HEK293 (cell line): ENCODE data around the gene ABCC3.

Experiments
- CTCF ChIA-PET: fragments of 350-600 bp; formaldehyde crosslinking; extraction: SDS; loops from one replicate; lab custom pipeline; 2021; ENCODE audit warnings: antibody characterized with exemption; lab: Yijun Ruan, JAX
- POLR2A ChIA-PET: fragments of 300-600 bp; formaldehyde crosslinking; extraction: SDS; loops from one replicate; lab custom pipeline; 2020; ENCODE audit warnings: antibody characterized with exemption, inconsistent platforms; lab: Yijun Ruan, JAX
- H3K27ac ChIP-seq: fragments of 200-500 bp; sonication (Bioruptor generic); 2 replicates; pipeline ENCODE4 v1.5.1; 2014; ENCODE audit warnings: low read depth, low read length, control low read depth, inconsistent platforms; ENCODE audit errors: extremely low read depth
- H3K36me3 ChIP-seq, 2 experiments: fragments of 200-500 bp in 1 of 2; sonication (Bioruptor generic) in 1 of 2; 1 replicate in 1 of 2; 2 replicates in 1 of 2; pipeline ENCODE4 v1.5.1; 2014 to 2017; ENCODE audit warnings: inconsistent platforms in 2 of 2, low read length in 2 of 2; ENCODE audit not compliant: control insufficient read depth in 2 of 2, insufficient read depth in 1 of 2
- H3K4me1 ChIP-seq: fragments of 200-500 bp; sonication (Bioruptor generic); 2 replicates; pipeline ENCODE4 v1.5.1; 2014; ENCODE audit warnings: mild to moderate bottlenecking, low read length, inconsistent platforms; ENCODE audit not compliant: control insufficient read depth, insufficient read depth
- H3K4me3 ChIP-seq: 2 replicates; pipeline ENCODE4 v1.5.1; 2011; ENCODE audit warnings: low read depth, mild to moderate bottlenecking, control low read depth, low read length, moderate library complexity
- H3K9me3 ChIP-seq: fragments of 200-500 bp; sonication (Bioruptor generic); 2 replicates; pipeline ENCODE4 v1.5.1; 2014; ENCODE audit warnings: low read depth, low read length, inconsistent platforms; ENCODE audit not compliant: control insufficient read depth, insufficient read depth
- BCL11B ChIP-seq: fragments of 450-650 bp; formaldehyde crosslinking; IDR thresholded peaks from 2 replicates; pipeline ENCODE4 v1.5.1; 2016; ENCODE audit warnings: low read depth, missing biosample characterization, missing genetic modification characterization
- GLIS2 ChIP-seq: fragments of 450-650 bp; formaldehyde crosslinking; IDR thresholded peaks from 2 replicates; pipeline ENCODE4 v1.5.1; 2016; ENCODE audit warnings: missing biosample characterization, missing genetic modification characterization
- KLF1 ChIP-seq: fragments of 450-650 bp; formaldehyde crosslinking; IDR thresholded peaks from 2 replicates; pipeline ENCODE4 v1.5.1; 2016; ENCODE audit warnings: missing biosample characterization, missing genetic modification characterization
- KLF8 ChIP-seq: fragments of 450-650 bp; formaldehyde crosslinking; IDR thresholded peaks from 2 replicates; pipeline ENCODE4 v1.5.1; 2016; ENCODE audit warnings: missing biosample characterization, missing genetic modification characterization
- PATZ1 ChIP-seq: fragments of 450-650 bp; formaldehyde crosslinking; IDR thresholded peaks from 2 replicates; pipeline ENCODE4 v1.5.1; 2016; ENCODE audit warnings: missing biosample characterization, missing genetic modification characterization
- ZBTB7A ChIP-seq: fragments of 450-650 bp; formaldehyde crosslinking; IDR thresholded peaks from 2 replicates; pipeline ENCODE4 v1.5.1; 2016; ENCODE audit warnings: low read depth, missing biosample characterization, missing genetic modification characterization
- ZFHX2 ChIP-seq: fragments of 450-650 bp; formaldehyde crosslinking; conservative IDR thresholded peaks from 2 replicates; pipeline ENCODE4 v1.5.1; 2016; ENCODE audit warnings: missing biosample characterization, missing genetic modification characterization
- ZNF2 ChIP-seq: fragments of 450-650 bp; formaldehyde crosslinking; IDR thresholded peaks from 2 replicates; pipeline ENCODE4 v1.5.1; 2016; ENCODE audit warnings: missing biosample characterization, missing genetic modification characterization
- ZNF23 ChIP-seq: fragments of 450-650 bp; formaldehyde crosslinking; IDR thresholded peaks from 2 replicates; pipeline ENCODE4 v1.5.1; 2016; ENCODE audit warnings: missing biosample characterization, missing genetic modification characterization, borderline replicate concordance
- ZNF26 ChIP-seq: fragments of 450-650 bp; formaldehyde crosslinking; IDR thresholded peaks from 2 replicates; pipeline ENCODE4 v1.5.1; 2016; ENCODE audit warnings: missing biosample characterization, missing genetic modification characterization
- ZNF292 ChIP-seq: fragments of 450-650 bp; formaldehyde crosslinking; IDR thresholded peaks from 2 replicates; pipeline ENCODE4 v1.5.1; 2016; ENCODE audit warnings: low read depth, missing biosample characterization, missing genetic modification characterization, borderline replicate concordance
- ZNF398 ChIP-seq: fragments of 450-650 bp; formaldehyde crosslinking; IDR thresholded peaks from 2 replicates; pipeline ENCODE4 v1.5.1; 2017; ENCODE audit warnings: missing biosample characterization, missing genetic modification characterization
- ZNF530 ChIP-seq: fragments of 450-650 bp; formaldehyde crosslinking; IDR thresholded peaks from 2 replicates; pipeline ENCODE4 v1.5.1; 2016; ENCODE audit warnings: low read depth, missing biosample characterization, missing genetic modification characterization
- ZNF571 ChIP-seq: fragments of 450-650 bp; formaldehyde crosslinking; IDR thresholded peaks from 2 replicates; pipeline ENCODE4 v1.5.0; 2017; ENCODE audit warnings: missing biosample characterization, missing genetic modification characterization
- ZNF585B ChIP-seq: fragments of 450-650 bp; formaldehyde crosslinking; IDR thresholded peaks from 2 replicates; pipeline ENCODE4 v1.5.1; 2016; ENCODE audit warnings: missing biosample characterization, missing genetic modification characterization
- ZNF76 ChIP-seq: fragments of 450-650 bp; formaldehyde crosslinking; IDR thresholded peaks from 2 replicates; pipeline ENCODE4; 2016; ENCODE audit warnings: low read depth, missing biosample characterization, missing genetic modification characterization, borderline replicate concordance
- ZSCAN16 ChIP-seq: fragments of 450-650 bp; formaldehyde crosslinking; IDR thresholded peaks from 2 replicates; pipeline ENCODE4 v1.5.1; 2016; ENCODE audit warnings: missing biosample characterization, missing genetic modification characterization
- ZSCAN5A ChIP-seq: fragments of 450-650 bp; formaldehyde crosslinking; IDR thresholded peaks from 2 replicates; pipeline ENCODE4 v1.5.1; 2016; ENCODE audit warnings: missing biosample characterization, missing genetic modification characterization
- ZXDB ChIP-seq: fragments of 450-650 bp; formaldehyde crosslinking; IDR thresholded peaks from 2 replicates; pipeline ENCODE4 v1.5.1; 2016; ENCODE audit warnings: missing biosample characterization, missing genetic modification characterization

ABCC3 gene

GRCh38 chr17:50676065-50676975, 41.6 kb downstream of the ABCC3 start:
- ChIA-PET POLR2A (no interaction called here), CTCF (interaction anchor here (0.6 to 2.2 kb wide), 3 partner anchors 17 to 126 kb away, joined by 3 to 9 read pairs (median 3); no protein-coding TSS in a partner anchor)
- Histone ChIP-seq H3K36me3 (no peaks in the 10 kb centered on the region), H3K27ac (no peak overlapping the region), H3K4me3 (no peak overlapping the region), H3K4me1 (no peaks in the 10 kb centered on the region), H3K9me3 (no peaks in the 10 kb centered on the region)
- TF ChIP-seq KLF1 (tag by site-specific recombination) = peak; percentile 49; the same call in 1 of the 2 replicates
- no peak for TF ChIP-seq ZNF585B (tag by site-specific recombination)
- TF ChIP-seq ZSCAN5A (tag by site-specific recombination) = no peak
- 0 out of 2 replicates have a peak, but pooled peaks have one; percentile 51 for TF ChIP-seq KLF8 (tag by site-specific recombination)

GRCh38 chr17:50677851-50678375, 43.2 kb downstream of the ABCC3 start:
- ChIA-PET CTCF (no interaction called here), POLR2A (no interaction called here)
- no peak overlapping the region for H3K4me3 ChIP-seq
- no peaks in the 10 kb centered on the region for H3K9me3 ChIP-seq
- no peak for TF ChIP-seq ZSCAN16 (tag by site-specific recombination)
- TF ChIP-seq ZNF398 (tag by site-specific recombination) = no peak
- no peak for TF ChIP-seq ZNF23 (tag by site-specific recombination)
- TF ChIP-seq GLIS2 (tag by site-specific recombination) = no peak
- no peaks in the 10 kb centered on the region for H3K4me1 ChIP-seq
- no peak overlapping the region for H3K27ac ChIP-seq
- H3K36me3 ChIP-seq = no peaks in the 10 kb centered on the region

- TF ChIP-seq ZNF76 (tag by site-specific recombination) = no peak
- TF ChIP-seq ZFHX2 = no peak
- ChIA-PET POLR2A (no interaction called here), CTCF (interaction anchor here (0.6 to 3.9 kb wide), 6 partner anchors 47 to 127 kb away, joined by 3 to 31 read pairs (median 20); no protein-coding TSS in a partner anchor)
- Histone ChIP-seq H3K27ac (no peak overlapping the region), H3K4me3 (no peak overlapping the region), H3K4me1 (no peaks in the 10 kb centered on the region), H3K36me3 (no peaks in the 10 kb centered on the region), H3K9me3 (no peaks in the 10 kb centered on the region)
Measured at GRCh38 chr17:50679008-50679544, 44.4 kb downstream of the ABCC3 start.

- Histone ChIP-seq H3K4me1 (no peaks in the 10 kb centered on the region), H3K36me3 (no peaks in the 10 kb centered on the region), H3K9me3 (no peaks in the 10 kb centered on the region), H3K27ac (no peak overlapping the region), H3K4me3 (no peak overlapping the region)
- POLR2A ChIA-PET = interaction anchor here (0.9 kb wide), 1 partner anchor 41 kb away, joined by 3 read pairs; no protein-coding TSS in a partner anchor
- CTCF ChIA-PET = interaction anchor here (0.6 to 3.9 kb wide), 12 partner anchors 8 to 137 kb away, joined by 3 to 31 read pairs (median 5); no protein-coding TSS in a partner anchor
- no peak for TF ChIP-seq ZNF530 (tag by site-specific recombination)
- no peak for TF ChIP-seq ZNF292
- no peak for TF ChIP-seq ZBTB7A
- no peak for TF ChIP-seq BCL11B (tag by site-specific recombination)
- no peak for TF ChIP-seq PATZ1 (tag by site-specific recombination)
- no peak for TF ChIP-seq ZNF26 (tag by site-specific recombination)
- no peak for TF ChIP-seq ZNF2 (tag by site-specific recombination)
- no peak for TF ChIP-seq ZNF571 (tag by site-specific recombination)
- no peak for TF ChIP-seq ZXDB
Measured at GRCh38 chr17:50680126-50680525, 45.4 kb downstream of the ABCC3 start.
